ENCODE data around the gene TXNRD3.

- TF ChIP-seq ETV6 (CRISPR knock-in tag; IDR thresholded peaks at IDR 0.05) (no peak), JUN (CRISPR knock-in tag; IDR thresholded peaks at IDR 0.05) (no peak), CTCF (IDR thresholded peaks at IDR 0.05) (no peak), ELF4 (CRISPR knock-in tag; IDR thresholded peaks at IDR 0.05; ENCODE audit: low read depth) (no peak), KAT7 (CRISPR knock-in tag; IDR thresholded peaks at IDR 0.05; ENCODE audit: borderline replicate concordance) (no peak), TEAD4 (CRISPR knock-in tag; IDR thresholded peaks at IDR 0.05) (no peak), MLX (CRISPR knock-in tag; IDR thresholded peaks at IDR 0.05) (no peak), STAT6 (CRISPR knock-in tag; conservative IDR thresholded peaks at IDR 0.05; ENCODE audit: low read depth) (no peak)
Observed at GRCh38 chr3:126613479-126614188, 41.3 kb downstream of the TXNRD3 start.

Measured in WTC11 (cell line).